GM18909 (cell line): ENCODE results near the gene OSBPL2.

Experiments
- ATAC-seq: cut with Tn5 transposase; IDR thresholded peaks from one replicate; pipeline ENCODE4 v1.9.1; 2021; ENCODE audit warnings: mild to moderate bottlenecking; ENCODE audit not compliant: unreplicated experiment, poor library complexity

The OSBPL2 gene

DNA sequence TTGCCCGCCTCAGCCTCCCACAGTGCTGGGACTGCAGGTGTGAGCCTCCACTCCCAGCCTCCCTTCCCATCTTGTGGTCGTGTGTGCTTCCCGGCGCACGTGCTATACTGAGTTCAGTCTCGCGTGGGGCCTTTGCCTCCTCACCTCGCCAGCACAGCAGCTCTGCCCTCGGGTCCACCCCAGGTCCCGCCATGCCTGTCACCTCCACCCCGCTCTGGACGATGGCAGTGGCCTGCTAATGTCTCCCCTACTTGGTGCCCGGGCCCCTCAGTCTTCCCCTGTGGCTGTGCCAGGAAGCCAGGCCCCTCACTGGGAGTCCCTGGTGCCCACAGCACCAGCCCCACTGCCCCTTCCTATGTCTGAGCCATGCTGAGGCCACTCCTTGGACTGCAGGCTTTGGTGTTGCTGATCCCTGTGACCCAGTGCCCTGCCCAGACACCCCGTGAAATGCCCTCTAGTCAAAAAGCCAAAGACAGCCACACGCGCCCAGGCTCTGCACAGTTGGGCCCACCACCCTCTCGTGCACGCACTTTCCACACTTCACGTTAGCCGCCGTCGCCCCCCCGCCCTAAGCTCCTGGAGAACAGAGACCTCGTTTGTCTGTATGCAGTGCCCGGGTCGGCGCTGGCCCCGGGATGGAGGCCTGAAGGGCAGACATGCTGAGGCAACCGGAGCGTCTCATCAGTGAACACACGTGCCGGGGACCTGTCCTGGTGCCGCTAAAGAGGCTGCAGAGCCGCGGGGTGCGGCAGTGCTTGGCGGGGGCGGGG is 32.5 kb upstream of the OSBPL2 start:
- no peak for ATAC-seq

DNA sequence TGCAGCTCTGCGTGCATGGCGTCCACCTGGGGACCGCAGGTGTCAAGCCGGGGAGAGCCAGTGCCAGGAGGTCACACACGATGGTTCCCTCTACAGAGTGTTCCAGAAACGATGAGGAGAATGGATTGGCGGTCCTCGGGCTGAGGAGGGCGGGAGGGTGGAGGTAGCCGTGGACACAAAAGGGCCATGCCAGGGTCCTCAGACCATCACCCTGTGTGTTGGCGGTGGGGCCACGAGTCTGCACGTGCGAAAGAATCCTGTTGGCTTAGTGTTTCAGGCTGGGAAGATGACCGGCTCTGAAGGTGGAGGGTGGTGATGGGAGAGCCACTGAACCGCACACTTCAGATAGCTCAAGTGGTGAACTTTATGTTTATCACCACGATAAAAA is 31.9 kb upstream of the OSBPL2 start:
- ATAC-seq, result no peak

DNA sequence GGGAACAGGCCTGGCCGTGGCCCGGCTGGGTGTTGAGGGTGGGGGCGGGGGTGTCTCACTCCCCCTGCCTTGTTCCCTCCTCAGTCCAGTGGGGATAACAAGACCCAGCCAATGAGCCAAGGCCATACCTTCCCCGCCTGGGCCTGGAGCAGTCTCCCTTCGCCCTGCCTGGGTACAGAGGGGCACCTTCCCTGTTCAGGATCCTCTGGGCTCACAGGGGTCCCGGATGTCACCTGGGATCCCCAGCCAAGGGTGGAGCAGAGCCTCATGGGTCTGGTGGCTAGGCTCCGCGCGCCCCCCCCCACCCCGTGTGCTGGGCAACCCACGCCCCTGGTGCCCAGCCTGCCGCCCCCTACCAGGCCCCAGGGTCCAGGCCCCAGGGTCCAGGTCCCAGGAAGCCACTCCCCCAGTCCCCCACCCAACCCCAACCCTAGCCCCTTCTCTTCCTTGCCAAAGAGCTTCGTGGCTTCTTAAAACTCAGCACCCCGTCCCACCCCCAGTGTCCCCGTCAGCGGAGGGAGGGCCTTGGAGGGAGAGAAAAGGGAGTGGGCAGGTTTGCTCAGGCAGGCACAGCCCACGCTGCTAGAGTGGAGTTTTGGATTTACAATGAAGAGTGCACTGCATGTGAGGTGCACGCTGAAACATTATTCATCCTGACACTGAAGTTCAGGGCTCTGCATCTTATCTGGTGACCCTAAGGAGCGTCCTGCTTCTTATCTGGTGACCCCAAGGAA is 30.1 kb upstream of the OSBPL2 start:
- ATAC-seq, result no peak

DNA sequence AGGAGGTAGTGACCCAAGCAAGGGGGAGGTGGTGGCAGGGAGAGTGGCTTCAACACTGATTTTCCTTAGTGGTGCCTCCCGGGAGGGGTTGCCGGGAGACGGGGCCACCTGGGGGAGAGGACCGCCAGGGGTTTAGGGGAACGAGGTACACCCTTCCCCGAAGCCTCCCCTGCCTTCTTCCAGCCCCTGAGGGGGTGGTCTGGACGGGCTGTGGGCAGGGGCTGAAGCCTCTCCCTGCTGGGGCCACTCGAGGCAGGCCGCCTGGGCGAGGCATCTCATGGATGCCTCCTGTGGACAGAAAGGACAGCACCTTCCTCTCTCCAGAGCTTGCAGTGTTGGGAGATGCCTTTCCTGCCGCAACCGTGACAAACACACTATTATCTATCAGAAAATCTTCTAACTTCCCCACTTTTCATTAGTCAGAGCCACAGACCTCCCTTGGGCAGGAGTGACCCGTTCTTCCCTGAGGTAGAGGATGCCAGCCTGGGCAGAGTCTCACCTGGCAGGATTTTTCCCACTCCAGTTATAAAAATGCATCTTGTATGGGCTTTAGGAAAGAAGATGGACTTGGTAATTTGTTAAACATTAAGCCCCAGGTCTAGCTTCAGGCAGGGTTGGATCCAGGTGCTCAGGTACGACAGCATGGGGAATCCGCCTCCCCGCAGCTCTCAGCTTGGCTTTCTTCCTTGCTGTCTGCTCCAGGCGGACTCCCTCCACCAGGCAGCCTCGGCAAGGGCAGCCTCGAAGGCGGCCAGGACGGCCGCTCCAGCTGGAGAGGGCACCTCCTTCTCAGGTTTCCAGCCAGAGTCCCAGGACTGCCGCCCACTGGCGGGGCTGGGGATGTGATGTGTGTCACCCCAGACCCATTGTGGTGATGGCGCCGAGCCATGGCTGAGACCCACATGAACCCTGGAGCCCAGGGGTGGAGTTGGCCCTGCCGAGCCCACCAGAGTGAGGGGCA is 29.2 kb upstream of the OSBPL2 start:
- no peak for ATAC-seq

DNA sequence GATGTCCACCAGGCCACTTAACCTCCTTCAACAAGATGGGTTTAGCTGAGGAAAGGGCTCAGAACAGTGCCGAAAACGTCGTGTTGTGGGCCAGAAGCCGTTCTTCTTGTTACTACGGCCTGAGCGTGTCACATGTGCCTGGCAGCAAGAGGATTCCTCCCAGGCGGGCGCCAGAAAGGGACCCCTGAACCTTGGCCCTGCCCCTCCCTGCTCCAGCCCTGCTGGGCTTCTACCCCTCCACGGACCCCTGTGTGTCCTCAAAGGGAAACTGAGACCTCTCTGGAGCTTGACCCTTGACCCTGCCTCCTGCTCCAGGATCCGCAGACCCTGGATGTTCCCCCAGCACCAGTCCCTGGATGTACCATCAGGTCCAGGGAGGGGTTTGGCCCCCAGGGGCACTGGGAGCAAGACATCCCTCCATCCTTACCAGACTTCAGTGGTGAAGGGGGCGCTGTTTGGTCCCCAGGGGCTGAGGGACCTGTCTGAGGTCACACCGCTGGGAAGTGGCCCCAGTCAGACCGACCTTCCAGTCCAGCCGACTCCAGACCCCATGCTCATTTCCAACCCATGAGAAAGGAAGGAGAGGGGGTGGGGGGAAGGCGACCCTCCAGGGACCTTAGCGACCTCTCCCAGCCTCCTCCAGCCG is 28.3 kb upstream of the OSBPL2 start:
- ATAC-seq, result no peak

DNA sequence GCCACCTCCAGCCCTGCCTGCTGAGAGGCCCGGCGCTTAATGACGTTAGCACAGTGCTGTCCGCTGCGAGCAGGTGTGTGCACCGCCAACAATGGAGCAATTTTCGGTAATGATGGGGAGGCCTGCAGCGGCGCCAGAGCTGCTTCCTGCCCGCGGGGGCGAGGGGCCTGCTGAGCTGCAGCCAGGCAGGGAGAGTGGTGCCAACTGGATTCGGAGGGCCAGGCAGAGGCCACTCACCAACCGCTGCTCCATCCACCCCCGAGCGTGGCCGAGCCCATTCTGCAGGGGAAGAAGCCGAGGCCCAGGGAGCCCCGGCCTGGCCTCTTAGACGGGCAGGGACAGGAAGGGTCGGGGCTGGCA is 27.8 kb upstream of the OSBPL2 start:
- no peak for ATAC-seq

DNA sequence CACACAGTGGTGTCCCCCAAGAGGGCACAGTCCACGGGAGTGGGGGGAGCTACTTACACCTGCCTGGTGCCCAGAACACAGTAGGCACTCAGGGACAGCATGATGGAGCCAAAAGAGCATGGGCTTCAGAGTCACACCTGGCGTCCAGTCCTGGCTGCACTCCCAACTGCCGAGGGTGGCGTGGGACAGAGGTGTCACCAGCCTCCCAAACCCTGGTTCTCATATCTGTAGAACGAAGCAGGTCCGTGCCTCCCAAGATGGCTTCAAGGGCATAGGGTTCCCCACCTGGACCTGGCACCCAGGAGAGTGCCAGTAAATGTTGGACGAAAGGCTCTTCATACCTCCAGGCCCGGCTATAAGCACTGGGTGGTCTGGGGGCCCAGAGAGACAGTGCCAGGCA is 27.1 kb upstream of the OSBPL2 start:
- no peak for ATAC-seq

DNA sequence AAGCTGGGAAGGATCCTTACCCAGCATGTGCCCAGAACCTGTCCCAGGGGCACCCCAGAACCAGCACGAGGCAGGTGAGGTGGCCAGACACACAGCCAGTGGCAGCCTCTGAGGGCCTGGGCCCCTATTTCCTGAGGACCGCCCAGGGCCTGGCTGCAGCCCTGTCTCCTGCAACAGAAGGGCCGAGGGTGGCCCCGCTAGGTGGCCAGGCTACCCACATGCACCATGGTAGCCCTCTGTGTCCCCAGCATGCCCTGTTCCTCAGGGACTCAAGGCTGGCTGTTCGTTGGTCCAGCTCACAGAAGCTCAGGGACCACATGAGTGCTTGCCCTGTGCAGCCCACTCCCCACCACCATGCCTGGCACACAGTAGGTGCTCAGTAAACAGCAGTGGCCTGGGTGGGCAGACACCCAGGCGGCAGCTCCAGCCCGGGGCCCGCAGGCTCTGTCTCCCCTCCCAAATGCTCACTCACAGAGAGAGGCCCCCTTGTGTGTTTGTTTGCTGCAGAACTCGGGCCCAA is 26.5 kb upstream of the OSBPL2 start:
- ATAC-seq, result no peak

DNA sequence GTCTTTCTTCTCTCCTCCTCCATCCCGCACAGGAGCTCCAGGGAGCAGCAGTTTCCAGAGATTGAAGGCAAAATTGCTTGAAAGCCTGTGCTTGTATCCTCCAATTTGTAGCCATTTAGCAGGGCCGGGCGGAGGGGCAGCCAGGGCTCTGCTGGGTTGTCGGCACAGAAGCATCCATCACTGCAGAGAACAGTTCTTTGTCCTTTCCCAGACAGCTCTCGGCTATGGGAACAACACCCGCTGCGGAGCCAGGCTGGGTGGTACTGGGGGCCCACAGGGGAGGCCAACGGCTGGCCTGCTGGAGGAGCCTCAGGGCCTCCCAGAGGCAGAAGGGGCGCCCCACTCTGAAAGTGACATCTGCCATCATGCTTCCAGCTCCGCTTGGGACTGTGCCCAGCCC is 26.0 kb upstream of the OSBPL2 start:
- no peak for ATAC-seq

DNA sequence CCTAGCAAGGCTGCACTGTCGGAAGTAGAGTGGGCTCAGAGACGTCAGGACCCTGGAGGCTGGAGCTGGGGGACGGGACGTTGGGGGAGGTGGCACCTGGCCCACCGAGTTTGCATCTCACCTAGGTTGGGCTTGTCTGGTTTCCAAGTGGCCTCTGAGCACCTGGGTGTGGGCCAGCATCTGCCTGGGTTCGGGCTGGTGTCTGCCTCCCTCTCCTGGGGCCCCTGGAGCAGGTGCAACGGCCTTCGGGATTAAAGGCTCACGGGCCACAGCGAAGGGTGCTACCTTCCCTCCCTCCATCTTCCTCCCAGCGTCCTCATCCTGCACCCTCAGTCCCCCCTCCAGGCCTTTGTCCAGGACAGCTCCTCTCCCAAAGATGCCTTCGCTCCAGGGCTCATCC is 24.3 kb upstream of the OSBPL2 start:
- ATAC-seq, result no peak

DNA sequence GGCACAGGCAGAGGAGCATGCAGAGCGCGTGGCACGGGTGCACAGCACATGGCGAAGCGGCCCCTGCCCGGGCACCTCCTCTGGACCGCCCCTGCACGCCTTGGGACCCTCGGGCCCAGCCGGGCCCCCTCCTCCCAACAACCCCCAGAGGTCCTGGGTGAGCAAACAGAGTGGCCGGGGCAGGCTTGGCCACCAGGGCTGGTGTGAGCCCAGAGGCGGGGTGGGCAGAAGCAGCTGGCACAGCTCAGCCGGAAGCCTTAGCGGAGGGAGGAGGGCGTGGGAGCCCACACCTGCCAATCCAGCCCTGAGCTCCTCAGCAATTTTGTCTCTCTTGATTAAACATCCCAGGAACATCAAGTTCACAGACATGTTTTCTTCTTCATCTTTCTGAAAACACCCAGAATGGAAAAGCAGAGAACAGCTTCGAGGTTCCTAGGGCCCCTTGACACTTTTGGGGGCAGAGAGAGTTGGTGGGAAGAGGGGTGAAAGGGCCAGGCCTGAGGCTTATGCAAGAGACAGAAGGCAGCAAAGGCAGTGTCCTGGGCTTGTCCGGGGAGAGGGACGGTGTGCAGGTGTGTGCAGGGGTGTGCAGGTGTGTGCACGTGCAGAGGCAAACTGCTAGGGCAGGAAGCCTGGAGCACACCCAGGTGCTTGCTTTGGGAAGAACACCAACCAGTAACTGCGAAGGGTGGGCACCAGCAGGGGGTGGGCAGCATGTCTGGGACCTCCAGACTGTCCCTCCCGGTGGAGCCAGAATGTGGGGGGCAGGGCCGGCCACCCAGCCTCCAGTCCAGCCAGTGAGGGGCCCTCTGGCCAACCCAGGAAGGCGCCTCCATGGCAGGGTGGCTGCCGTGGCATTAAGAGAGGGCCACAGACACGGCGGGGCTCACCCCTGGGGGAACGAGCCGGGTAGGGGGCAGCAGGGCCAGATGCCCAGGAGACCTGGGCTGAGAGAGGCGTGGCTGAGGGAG is 23.0 kb upstream of the OSBPL2 start:
- no peak for ATAC-seq

DNA sequence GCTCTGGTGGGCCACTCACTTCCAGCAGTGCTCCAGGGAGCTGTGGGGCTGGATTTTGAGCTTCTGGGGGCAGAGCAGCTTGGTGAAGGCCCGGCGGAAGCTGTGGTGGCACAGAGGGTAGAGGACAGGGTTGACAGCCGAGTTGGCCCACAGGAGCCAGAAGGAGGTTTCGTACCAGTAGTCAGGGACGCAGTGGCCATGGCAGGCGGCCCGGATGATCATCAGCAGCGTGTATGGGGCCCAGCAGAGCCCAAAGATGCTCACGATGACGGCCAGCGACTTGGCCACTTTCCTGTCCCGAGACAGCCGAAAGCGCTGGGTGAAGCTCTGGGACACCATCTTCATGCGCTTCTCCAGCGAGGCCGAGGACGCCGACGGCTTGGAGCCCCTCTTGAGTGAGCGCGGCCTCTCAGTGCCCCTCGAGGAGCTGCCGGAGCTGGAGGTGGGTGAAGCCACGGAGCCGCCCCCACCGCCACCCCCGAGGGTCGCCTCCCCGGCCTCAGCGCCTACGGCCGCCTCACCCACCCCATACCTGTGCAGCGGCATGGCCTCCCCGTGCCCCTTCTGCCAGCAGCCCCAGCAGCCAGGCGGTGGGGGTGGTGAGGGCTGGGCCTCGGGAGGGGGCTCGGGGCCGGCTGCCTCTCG is 22.2 kb upstream of the OSBPL2 start:
- no peak for ATAC-seq

DNA sequence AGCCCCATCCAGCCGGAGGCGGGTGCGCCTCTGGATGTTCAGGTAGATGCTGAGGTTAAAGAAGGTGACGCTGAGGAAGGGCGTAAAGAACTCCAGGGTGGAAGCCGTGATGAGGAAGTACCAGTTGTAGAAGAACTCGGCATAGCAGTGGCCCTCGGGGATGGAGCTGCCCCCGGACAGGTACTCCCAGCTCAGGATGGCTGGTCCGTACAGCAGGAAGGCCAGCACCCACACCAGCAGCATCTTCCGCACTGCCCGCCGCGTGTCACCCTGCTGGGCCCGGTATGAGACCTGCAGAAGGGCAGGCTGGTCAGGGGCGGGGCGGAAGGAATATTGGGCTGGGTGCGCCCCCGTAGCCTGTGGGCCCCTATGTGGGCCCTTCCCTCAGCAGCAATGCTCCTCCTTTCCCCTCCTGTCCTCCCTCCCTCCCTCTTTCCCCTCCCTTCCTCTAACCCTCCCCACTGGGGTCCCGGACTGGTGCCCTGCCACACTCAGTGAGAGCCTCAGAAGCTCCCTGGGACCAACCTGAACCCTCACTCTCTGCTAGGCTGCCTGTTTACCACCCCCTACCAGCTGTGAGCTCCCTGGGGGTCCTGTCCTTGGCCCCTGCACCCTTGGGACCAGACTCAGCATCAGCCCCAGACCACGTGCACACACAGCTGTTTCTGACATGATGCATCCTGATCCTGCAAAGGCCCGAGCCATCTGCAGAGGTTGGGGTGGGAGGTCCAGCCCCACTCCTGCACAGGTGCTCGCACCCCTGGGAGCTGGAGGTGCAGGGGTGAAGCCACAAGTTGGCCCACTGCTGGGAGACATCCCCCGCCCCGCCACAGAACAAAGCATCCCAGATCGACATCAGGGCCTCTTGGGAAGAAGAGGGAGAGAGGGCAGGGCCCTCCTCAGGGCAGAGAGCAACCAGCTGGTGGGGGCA is 21.4 kb upstream of the OSBPL2 start:
- no peak for ATAC-seq

DNA sequence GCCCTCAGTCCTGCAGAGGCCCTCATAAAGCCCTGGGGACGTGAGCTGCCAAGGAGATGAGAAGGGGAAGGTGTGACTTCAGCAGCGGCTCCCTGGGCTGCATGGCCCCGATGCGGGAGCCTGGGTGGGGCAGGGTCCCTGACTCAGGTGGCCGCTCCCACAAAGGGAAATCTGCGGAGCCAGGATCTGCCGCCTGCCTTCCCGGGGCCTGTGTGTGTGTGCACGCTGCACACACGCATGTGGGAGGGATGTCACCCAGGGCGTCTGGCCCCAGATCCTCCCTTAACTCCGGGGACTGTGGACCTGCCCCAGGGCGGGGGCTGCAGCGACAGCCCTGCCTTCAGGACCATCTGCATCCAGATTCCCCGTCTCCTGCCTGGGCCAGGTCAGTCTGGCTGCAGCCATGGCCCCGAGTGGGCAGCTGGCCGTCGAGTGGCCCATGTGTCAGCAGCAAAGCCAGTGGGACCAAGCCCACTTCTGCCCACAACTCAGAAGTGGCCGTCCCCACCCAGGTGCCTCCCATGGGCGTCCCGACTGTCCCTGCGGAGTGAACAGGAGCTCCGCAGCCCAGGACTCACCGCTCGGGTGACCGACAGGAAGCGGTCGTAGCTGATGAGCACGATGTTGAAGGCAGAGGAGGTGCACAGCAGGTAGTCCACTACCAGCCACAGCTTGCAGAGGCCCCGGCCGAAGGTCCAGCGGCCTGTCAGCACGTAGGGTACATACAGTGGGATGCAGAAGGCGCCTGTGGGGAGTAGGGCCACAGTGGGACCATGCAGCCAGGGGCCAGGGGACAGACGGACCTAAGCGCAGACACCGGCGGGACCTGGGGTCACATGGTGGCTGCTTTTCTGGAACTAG is 20.2 kb upstream of the OSBPL2 start:
- ATAC-seq, result no peak

DNA sequence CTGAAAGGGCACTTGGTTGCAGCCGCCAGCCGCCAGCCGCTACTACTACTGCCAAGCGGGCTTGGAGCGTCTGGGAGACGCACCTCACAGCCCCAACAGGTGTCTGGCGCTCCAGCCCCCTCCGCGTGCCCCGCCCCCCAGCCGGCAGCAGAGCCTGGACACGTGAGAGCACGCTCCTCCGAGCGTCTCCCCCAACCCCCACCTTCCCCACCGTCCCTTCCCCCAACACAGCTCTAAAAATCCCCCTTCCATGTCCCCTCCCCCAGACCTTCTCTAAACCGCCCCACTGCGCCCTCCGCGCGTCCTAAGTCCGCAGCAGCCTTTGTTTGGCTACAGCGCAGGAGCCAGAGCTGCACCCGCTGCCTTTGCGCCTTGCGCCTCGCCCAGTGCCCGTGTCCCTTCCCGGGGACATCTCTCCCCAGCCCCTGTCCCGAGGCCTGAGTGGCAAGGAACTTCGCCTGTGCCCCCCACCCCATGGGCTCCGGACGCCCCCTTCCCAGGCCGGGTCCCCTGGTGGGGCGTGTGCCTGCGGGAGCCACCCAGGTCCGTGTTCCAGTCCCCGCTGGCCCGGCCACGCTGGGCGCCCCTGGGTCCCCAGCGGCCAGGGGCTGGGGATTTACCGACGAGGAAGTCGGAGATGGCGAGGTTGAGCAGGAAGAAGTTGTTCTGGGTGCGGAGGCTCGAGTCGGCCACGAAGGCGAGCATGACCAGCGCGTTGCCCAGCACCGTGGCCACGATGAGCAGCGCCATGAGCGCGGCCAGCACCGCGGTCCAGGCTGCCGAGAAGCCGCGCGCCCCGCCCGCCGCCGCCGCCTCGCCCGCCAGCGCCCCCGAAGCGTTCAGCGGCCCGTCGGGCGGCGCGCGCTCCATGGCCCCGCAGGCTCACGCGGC is 19.0 kb upstream of the OSBPL2 start:
- ATAC-seq, result no peak
